ENCODE data around the gene CTSA.
"Not testable (repeated sequence)": the region's sequence is repeated elsewhere in the genome, so short reads cannot be mapped to it uniquely, and the experiment has no call there.

Gene CTSA

GRCh38 chr20:45867136-45867818, 23.9 kb upstream of the CTSA start:
- DNase-seq (ENCODE audit: insufficient read length, low spot score) (no peak), FAIRE-seq (no peak)
- TF ChIP-seq, protein P1, sequence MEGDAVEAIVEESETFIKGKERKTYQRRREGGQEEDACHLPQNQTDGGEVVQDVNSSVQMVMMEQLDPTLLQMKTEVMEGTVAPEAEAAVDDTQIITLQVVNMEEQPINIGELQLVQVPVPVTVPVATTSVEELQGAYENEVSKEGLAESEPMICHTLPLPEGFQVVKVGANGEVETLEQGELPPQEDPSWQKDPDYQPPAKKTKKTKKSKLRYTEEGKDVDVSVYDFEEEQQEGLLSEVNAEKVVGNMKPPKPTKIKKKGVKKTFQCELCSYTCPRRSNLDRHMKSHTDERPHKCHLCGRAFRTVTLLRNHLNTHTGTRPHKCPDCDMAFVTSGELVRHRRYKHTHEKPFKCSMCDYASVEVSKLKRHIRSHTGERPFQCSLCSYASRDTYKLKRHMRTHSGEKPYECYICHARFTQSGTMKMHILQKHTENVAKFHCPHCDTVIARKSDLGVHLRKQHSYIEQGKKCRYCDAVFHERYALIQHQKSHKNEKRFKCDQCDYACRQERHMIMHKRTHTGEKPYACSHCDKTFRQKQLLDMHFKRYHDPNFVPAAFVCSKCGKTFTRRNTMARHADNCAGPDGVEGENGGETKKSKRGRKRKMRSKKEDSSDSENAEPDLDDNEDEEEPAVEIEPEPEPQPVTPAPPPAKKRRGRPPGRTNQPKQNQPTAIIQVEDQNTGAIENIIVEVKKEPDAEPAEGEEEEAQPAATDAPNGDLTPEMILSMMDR (IDR thresholded peaks at IDR 0.05; ENCODE audit: insufficient read depth, missing control alignments), result no peak

DNA sequence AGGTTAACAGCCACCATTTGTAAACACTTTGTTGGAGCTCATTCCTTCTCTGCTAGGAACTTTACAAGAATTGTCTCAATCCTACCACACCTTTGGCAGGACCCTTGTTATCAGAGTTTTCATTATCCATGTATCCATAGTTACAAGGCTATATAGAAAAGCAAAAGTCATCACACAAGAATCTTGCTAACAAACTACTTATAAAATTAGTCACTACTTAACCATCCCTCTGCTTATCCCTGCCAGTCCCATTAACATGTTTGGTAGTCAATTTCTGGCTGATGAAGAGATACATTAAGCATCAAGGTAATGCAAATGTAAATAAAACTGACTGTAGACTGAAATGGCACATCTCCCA, 23.3 kb upstream of the CTSA start:
- no peak for DNase-seq (ENCODE audit: insufficient read length, low spot score)
- TF ChIP-seq, protein P1 (IDR thresholded peaks at IDR 0.05; ENCODE audit: insufficient read depth, missing control alignments), result no peak
- no peak for FAIRE-seq

GRCh38 chr20:45872626-45873025, 18.5 kb upstream of the CTSA start:
- TF ChIP-seq, protein P1 (IDR thresholded peaks at IDR 0.05; ENCODE audit: insufficient read depth, missing control alignments), result no peak

DNA sequence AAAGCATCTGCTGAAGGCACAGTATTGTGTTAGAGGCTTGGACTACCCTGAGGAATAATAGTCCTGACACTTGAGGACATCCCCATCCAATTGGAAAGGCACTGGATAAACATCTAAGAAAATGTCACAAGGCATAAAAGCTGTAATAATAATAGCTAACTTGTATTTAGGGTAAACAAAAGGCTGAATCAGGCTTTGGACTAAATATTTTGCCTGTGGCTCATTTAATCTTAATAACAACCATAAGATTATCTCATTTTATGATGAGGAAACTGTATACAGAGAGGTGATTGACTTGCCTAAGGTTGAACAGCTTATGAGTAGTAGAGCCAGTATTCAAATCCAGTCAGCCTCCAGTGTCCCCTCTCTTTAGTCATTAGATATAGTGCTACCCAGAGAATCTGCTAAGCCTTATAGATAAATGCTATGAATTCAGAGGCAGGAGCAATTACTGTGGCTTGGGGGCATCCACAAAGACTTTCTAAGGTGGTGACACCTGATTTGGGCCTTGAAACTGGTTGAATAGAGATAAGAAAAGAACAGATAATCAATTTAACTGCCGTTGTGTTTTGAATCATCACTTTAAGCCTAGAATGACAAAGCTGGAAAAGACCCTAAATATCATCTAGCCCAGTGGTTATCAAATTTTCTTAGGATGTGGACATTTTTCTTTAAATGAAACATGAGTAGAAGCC, 17.6 kb upstream of the CTSA start:
- FAIRE-seq (no peak), DNase-seq (ENCODE audit: insufficient read length, low spot score) (no peak)
- TF ChIP-seq, protein P1 (IDR thresholded peaks at IDR 0.05; ENCODE audit: insufficient read depth, missing control alignments), result no peak

More at GRCh38 chr20:45872626-45873025, 18.5 kb upstream of the CTSA start:
- FAIRE-seq (no peak), DNase-seq (ENCODE audit: insufficient read length, low spot score) (no peak)

- not testable (repeated sequence) for DNase-seq (ENCODE audit: insufficient read length, low spot score); FAIRE-seq
Observed at GRCh38 chr20:45874104-45874481, 17.0 kb upstream of the CTSA start.

- FAIRE-seq (no peak), DNase-seq (ENCODE audit: insufficient read length, low spot score) (no peak)
- TF ChIP-seq, protein P1 (IDR thresholded peaks at IDR 0.05; ENCODE audit: insufficient read depth, missing control alignments), result no peak
Observed at GRCh38 chr20:45874576-45874975, 16.6 kb upstream of the CTSA start.

DNA sequence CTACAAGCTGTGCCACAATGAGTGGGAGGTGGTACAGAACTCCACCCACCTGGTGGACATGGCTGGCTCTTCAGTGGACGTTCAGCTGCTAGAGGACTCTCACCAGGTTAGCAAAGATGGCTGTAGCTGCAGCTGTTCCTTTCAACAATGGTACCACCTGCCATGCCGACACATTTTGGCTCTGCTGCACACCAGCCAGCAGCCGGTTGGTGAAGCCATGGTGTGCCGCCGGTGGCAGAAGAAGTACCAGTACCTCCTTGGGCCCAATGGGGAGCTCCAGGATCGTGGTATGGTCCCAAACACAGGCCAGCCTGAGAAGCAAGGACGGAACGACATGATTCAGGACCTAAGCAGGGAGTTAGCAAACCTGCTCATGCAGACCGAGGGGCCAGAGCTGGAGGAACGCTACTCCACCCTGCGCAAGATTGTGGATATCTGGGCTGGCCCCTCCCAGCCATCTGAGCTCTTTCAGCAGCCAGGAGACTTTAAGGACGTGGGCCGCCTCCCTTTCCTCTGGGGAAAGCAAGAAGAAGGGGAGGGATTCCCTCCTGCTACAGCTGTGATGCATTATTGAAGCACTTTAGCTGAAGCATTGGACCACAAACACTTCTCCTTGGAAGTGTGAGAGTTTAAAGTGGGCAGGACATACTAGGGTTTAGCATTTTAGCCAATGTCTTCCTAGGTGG, 12.9 kb upstream of the CTSA start:
- TF ChIP-seq, protein P1 (IDR thresholded peaks at IDR 0.05; ENCODE audit: insufficient read depth, missing control alignments), result no peak
- DNase-seq (ENCODE audit: insufficient read length, low spot score) (no peak), FAIRE-seq (no peak)
